ENCODE data around the gene UCN2. TPM values are rescaled to one million over a fixed set of nuclear protein-coding genes. Genes with fewer than 3 reads are reported as not detected.

Gene UCN2
- polyA plus RNA-seq, 1 donor: 0.26 TPM

DNA sequence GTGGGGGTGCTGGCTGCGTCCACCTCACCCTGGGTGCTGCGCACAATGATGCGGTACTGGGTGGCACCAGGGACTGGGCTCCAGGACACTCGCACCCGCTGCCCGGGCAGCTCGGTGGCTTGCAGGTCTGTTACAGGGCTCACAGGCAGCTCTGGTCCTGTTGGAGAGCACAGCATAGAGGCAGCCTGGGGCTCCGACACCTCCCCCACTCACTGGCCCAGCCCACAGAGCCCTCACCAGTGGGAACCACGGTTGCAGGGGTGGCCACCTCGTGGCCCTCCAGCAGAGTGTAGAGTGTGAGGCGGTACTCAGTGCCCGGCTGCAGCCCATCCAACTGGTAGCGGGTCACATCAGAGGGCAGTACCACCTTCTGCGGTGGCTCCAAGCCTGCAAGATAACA, 27.9 kb upstream of the UCN2 start:
- DNase-seq: no peak

GRCh38 chr3:48588230-48588629, 24.6 kb upstream of the UCN2 start:
- no peak for DNase-seq

DNA sequence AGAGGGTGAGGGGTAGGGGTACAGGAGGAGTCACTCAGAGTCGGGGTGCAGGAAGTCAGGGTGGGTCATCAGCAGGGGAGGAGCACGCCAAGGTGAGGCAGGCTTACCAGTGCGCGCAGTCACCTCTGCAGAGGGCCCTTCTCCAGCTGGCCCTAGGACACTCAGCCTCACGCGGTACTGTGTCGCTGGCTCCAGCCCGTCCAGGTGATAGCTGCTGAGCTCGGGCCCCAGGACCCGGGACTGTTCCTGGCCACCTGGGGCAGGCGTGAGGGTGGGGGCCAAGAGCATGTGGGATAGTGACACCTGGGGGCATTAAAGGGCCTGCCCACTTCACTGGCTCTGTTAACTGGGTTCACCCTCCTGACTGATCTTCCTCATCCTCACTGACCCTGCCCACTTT, 24.1 kb upstream of the UCN2 start:
- DNase-seq: no peak

DNA sequence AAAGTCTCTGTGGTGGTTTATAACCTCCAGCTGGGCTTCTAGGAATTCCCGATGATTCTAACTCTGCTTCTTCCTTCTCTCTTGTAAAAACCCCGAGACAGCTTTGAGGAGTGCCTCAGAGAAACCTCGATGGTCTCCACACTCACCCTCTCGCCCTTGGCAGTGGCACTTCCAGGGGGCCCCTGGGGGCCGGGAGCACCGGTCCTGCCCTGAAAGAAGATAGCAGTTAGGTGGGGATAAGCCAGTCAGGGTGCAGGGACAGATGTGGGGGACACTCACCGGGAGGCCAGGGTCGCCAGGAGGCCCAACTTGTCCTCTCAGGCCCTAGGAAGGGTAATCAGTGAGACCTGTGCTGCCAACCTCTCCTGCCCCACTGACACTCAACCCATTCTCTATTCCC, 21.8 kb upstream of the UCN2 start:
- DNase-seq: no peak

DNA sequence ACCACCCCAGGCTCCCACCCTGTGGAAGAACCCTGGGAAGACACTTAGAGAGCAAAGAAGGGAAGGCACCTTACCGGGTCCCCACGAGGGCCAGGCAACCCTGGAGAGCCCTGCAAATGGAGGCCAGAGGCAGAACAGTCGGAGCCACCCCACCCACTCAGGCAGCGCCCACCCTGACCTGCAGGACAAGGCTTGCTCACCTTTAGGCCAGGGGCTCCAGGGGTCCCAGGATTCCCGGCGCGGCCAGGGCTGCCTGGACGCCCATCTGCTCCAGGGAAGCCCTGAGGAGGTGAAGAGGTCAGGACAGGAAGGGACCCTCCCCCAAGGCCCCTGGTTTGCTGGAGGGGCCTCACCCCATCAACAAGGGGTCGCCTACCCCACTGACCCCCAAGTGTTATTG, 21.3 kb upstream of the UCN2 start:
- no peak for DNase-seq

DNA sequence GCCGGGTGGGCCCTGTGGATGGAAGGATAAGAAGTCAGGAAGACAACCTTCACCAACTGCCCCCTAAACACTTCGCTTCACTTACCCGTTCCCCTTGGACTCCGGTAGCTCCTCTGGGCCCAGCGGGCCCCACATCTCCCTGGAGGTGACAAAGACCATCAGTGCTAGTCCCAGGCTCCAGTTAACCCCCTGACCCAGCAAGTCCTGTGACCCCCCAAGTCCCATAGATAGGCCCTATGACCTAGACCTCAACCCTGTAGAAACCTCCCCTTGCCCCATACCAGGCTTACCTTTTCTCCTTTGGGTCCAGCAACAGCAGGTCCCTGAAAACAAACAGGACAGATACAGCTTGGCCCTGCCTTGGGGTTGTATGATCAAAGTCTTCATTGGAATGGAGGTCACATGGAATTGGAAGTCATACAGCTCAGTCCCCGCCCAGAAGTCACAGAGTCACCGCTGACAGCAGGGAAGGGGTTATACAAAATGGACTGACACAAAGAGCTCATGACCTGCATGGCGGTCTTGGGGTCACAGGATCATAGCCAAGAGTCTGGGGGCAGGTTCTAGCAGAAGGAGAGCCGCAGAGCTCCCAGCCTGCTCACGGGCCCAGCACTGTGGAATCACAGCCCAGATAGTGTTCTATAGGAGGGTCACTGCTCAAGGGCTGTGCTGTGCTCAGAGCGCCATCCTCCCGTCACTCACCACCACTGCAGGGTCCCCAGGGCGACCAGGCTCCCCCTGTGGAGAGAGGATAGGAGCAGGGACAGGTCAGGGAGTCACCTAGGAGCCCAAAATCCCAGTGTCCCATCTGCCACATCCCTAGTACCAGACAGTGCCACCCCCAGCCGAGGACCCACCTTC, 18.3 kb upstream of the UCN2 start:
- DNase-seq: no peak

DNA sequence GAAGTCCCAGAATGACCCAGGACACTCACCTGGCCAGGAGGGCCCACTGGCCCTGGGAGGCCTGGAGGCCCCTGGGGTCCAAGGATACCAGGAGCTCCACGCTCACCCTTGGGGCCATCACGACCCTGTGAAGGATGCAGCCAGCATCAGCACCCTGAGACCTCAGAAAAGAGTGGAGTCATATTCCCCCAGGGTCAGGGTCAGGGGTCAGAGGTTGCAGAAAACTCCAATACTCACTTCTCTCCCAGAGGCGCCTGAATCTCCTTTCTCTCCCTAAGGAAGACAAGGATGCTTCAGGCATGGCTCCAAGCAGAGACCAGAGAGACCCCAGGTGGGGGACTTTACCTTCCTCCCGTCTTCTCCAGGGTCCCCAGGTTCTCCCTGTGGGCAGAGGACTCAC, 13.1 kb upstream of the UCN2 start:
- DNase-seq: no peak

DNA sequence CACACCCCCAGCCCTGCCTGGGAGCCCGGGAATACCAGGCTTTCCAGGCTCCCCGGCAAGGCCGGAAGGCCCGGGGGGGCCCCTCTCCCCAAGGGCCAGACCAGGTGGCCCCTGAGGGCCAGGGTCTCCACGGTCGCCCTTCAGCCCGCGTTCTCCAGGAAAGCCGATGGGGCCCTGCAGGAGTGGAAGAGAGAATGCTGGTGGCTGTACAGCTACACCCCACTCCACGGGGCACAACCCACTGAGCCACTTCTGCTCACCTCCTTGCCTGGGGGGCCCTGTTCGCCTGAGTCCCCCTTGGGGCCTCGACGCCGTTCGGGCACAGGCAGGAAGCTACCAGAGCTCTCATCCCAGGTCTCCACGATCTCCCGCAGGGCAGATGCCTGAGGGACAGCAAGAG, 11.8 kb upstream of the UCN2 start:
- DNase-seq: no peak

- DNase-seq: no peak
These were observed 10.5 kb upstream of the UCN2 start for GRCh38 chr3:48573973-48574585.

DNA sequence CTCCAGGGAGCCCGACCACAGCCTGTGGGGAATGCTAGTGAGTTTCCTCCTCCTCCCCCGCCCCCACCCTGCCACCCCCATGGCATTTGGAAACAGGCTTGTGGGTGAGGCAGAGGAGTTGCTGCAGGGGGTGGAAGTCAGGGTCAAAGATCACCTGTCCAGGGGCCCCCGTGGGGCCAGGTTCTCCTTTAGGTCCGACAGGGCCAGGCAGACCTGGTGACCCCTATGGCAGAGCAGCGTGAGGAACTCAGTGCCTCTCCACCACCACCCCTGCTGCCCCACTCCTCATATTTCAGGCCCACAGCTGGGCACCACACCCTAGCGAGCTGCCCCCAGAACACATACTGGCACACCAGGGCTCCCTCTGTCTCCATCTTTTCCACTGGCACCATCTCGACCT, 8.9 kb upstream of the UCN2 start:
- no peak for DNase-seq

- DNase-seq: no peak
These were observed 8.4 kb upstream of the UCN2 start for GRCh38 chr3:48571938-48572337.

DNA sequence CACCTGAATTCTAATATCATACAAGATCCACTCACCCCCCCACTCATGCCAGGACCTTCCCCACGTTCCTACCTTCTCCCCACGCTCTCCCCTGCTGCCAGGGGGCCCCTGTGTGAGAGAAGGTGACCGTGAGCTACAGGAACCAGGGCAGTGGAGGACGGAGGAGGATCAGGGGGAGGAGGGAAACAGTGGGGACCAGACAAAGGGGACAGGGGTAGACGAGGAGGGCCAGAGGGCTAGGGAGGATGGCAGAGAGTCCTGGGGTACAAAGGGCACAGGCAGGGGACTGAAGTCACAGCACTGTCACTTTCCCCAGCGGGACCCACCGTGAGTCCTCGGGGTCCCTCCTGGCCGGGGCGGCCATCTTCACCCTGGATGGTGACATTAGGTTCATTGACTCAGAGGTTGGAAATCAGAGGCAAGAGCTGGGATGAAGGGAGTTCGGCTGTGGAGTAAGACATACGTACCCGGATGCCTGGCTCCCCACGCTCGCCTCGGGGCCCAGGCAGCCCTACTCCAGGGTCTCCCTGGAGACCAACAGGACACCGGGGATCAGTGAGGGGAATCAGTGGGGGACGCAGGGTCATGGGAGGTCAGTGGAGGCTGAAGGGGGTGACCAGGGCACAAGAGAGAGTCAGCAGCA, 6.3 kb upstream of the UCN2 start:
- no peak for DNase-seq

DNA sequence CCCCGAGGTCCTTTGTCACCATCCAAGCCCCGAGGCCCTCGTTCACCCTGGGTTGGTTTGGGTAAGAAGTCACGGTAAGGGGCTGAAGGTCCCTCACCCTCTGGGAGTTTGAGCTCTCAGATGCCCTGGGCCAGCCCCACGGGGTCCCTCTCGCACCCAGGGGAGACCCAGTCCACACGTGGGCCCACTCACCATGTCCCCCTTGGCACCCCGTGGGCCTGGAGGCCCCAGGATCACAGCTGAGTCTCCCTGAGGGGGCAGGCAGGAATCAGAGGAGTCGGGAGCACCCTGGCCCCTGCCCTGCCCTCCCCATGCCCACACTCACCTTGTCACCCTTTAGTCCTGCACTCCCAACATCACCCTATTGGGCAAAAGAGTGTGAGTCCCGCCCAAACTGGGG, 5.8 kb upstream of the UCN2 start:
- DNase-seq: no peak

DNA sequence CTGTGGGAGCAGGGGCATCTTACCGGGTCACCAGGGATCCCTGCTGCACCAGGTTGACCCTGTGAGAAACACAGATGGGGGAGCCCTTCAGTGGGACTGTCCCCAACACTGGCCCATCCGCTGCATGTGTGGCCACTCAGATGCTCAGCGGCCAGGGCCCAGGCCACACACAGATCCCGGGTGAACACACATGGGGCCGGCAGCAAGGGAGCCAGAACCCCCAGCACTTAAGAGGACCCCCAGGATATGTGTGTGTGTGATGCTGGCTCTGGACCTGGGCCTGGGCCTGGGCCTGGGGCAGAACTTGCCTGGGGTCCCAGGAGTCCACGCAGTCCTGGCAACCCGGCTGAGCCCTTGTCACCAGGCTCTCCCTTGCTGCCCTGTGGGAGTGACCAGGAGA, 4.9 kb upstream of the UCN2 start:
- DNase-seq: no peak

DNA sequence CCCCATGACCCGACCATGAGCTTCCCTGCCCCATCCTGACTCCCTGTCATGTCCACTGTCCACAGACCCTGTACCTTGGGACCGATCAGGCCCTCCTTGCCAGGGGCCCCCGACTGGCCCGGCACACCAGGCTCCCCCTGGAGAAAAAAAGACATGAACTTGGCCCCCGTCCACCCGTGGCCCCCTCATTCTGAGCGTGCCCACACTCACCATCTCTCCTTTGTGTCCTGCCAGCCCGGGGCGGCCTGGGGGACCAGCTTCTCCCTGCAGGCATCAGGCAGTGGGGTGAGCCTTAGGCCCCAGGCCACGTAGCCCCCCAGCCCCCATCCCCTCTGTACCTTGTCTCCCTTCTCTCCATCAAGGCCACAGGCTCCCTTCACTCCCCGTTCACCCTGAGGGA, 3.9 kb upstream of the UCN2 start:
- no peak for DNase-seq

DNA sequence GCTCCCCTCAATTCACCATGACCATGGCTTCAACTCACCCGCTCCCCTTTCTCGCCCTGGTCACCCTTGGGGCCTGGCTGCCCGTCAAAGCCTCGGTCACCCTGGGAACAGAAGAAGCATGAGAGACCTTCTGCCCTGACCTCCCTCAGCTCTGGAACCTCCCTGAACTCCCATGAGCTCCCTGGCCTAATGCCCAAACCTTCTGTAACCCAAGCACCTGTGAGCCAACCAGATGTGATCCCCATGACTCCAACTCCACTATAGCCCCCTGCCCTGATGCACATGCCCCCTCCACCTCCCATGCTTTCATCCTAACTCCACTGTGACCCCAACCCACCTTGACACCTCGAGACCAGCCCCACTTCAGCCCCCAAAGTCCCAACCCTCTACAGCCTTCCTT, 3.5 kb upstream of the UCN2 start:
- no peak for DNase-seq

DNA sequence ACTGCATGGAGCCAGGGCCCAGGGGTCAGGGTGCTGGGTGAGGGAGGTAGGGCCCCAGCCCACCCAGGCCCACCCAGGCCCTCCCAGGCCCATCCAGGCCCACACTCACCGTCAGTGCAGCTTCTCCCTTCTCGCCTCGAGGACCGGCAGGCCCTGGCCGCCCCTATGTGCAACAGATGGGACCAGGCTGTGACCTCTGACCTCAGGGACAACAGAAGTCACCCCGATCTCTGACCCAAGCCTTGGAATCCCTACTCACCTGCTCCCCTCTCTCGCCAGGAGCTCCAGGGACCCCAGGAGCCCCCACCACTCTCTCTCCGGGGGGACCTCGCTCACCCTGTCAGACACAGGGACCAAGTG, 2.8 kb upstream of the UCN2 start:
- no peak for DNase-seq

DNA sequence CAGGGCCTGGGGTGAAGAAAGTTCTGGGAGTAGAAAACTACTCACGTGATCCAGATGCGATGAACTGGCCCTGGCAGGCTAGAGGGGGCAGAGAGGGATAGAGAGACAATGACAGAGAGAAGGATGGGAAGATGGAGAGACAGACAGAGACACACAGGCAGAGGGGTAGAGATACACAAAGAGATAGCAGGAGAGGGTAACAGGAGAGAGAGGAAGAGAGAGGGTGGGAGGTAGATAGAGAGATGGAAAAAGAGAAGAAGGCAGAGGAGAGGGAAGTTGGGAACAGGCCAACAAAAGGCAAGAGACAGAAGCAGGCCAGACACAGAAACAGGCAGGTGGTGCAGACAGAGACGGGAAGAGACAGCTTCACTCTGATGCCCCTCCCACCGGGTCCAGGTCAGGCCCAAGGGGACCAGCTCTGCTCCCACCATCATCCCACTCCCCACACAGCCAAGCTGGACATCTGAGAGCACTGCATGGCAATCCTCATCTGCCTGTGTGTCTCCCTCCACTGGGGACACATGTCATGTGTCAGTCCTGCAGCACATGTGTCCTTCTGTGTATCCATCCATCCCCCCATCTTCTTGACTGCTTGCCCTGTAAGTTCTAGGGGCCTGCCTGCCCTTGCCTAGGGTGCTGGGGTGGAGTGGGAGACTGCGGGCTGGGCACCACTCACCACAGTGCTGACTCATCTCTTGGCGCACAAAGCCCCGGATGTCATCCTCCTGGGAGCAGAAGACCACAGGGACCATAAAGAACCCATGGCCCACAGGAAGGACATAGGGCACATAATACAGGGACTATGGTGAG, 2.2 kb upstream of the UCN2 start:
- DNase-seq: no peak

GRCh38 chr3:48565186-48565585, 1.6 kb upstream of the UCN2 start:
- DNase-seq: no peak

- DNase-seq: no peak
These were observed 1.1 kb upstream of the UCN2 start for GRCh38 chr3:48564667-48565066.

DNA sequence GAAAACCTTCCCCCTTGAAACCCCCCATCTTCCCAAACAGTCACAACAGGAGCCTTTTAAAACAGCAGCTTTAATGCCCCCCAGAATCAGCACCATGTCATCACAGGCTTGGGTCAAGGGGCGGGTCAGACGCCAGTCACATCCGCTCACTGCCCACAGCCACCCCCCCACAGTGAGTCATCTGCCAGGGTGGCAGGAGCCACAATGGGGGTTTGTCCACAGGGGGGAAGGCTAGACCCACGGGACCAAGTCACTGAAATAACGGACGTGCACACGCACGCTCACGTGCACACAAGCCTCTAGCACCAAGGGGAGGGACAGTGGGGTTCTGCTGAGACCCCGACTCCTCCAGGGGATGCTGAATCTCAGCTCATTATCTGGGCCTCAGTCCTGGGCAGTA, 441 bp upstream of the UCN2 start:
- DNase-seq: no peak

DNA sequence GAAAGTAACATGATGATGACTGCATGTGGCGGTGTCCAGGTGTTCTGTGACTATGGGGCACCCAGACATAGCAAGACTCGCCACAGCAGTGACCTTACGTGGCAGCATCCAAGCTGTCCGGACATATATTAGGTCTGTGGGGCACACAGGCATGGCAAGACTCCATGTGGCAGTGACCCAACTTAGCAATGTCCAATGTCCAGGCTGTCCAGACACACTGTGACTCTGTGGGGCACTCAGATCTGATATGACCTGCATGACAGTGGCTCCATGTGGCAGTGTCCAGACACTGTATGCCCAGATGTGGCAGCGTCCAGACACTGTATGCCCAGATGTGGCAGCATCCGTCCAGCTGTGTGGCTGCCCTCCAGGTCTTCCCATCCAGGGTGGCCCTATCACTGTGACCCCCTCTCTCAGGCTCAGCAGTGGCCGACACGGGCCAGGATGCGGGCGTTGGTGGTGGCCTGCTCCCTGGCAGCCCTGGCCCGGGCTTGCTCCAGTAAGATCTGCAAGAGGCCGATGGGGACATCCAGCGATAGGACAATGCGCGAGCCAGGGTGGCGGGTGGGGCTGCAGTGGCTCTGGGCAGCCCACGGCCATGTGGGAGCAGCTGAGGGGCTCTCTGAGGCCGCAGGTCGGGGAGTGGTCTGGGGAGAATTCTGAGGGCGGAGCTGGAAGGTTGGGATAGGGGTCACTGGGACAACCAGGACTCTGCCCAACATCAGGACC, 1.1 kb downstream of the UCN2 start:
- no peak for DNase-seq
